Kidney (tissue), 14 donors: ENCODE data around the gene KAT8. TPM values are rescaled to one million over a fixed set of nuclear protein-coding genes. Genes with fewer than 3 reads are reported as not detected.
"Not testable (repeated sequence)": the region's sequence is repeated elsewhere in the genome, so short reads cannot be mapped to it uniquely, and the experiment has no call there.

Experiments
- DNase-seq, 5 donors: peaks; one replicate each; pipeline ENCODE4 v3.0.0-alpha.2; 2013 to 2020
- FAIRE-seq: peaks from 2 replicates; lab custom pipeline; 2012; peaks lifted over from hg19 to GRCh38; lab: Jason Lieb, UNC
- H3K27ac ChIP-seq, 2 donors: one replicate each; pipeline ENCODE4 v1.7.0; 2013; ENCODE audit warnings: low read depth in 2 of 2, low read length in 2 of 2, inconsistent platforms in 1 of 2
- H3K27me3 ChIP-seq: one replicate; pipeline ENCODE4 v1.7.1; 2013; ENCODE audit warnings: low read length, inconsistent platforms; ENCODE audit not compliant: control insufficient read depth, insufficient read depth
- H3K36me3 ChIP-seq, 3 donors: one replicate each; pipeline versions ENCODE4 v1.7.0 to v1.7.1; 2013; ENCODE audit warnings: low read length in 3 of 3, control low read depth in 1 of 3, inconsistent platforms in 1 of 3; ENCODE audit not compliant: insufficient read depth in 3 of 3, control insufficient read depth in 2 of 3
- H3K4me1 ChIP-seq, 3 donors: one replicate each; pipeline versions ENCODE4 v1.7.0 to v1.7.1; 2013; ENCODE audit warnings: low read length in 3 of 3, inconsistent platforms in 1 of 3, low read depth in 1 of 3; ENCODE audit not compliant: control insufficient read depth in 2 of 3, insufficient read depth in 2 of 3
- H3K4me3 ChIP-seq, 3 donors: one replicate each; pipeline versions ENCODE4 v1.7.0 to v1.8.1; 2013; ENCODE audit warnings: low read length in 3 of 3, control low read depth in 1 of 3, inconsistent platforms in 1 of 3
- H3K9ac ChIP-seq, 3 donors: one replicate each; pipeline versions ENCODE4 v1.7.0 to v1.7.1; 2013; ENCODE audit warnings: low read length in 3 of 3, control low read depth in 1 of 3, inconsistent platforms in 1 of 3
- H3K9me3 ChIP-seq, 3 donors: one replicate each; pipeline versions ENCODE4 v1.7.0 to v1.7.1; 2013; ENCODE audit warnings: low read length in 3 of 3, control low read depth in 1 of 3, inconsistent platforms in 1 of 3; ENCODE audit not compliant: control insufficient read depth in 2 of 3, insufficient read depth in 1 of 3
- intact Hi-C: fragments of 100-400 bp; cut with DNase I; formaldehyde crosslinking; loops from one replicate; pipeline ENCODE4 v1.11.1; 2022
- polyA plus RNA-seq: library from polyadenylated mRNA; stranded (reverse); fragments of 350-450 nt; fragmentation: Illumina TruSeq; extraction: RNeasy Lipid Tissue Mini Kit (QIAGEN cat#74804); gene quantifications from one replicate; pipeline ENCODE4 v1.2.3, GENCODE V29; 2014; ENCODE audit warnings: low read depth, low replicate concordance; ENCODE audit not compliant: insufficient read depth
- total RNA-seq: library from RNA; stranded (reverse); fragmentation: NEBNext Ultra II Directional; extraction: Animal tissue kit (Norgen Biotek cat#: 25700); gene quantifications from one replicate; pipeline ENCODE4 v1.2.1, GENCODE V29; 2021
- TF ChIP-seq, protein P1 (sequence below): IDR thresholded peaks from 3 replicates; pipeline ENCODE4 v1.5.1; 2012; ENCODE audit warnings: mild to moderate bottlenecking, moderate library complexity, borderline replicate concordance; ENCODE audit not compliant: insufficient read depth; ENCODE audit errors: extremely low read depth
- donor health status: control.
- donor health status: control.
- donor health status: control.
- donor health status: control.
- donor health status: control.
- donor health status: DM: yes; HTN: yes; CAD: no.
- donor health status: Normal renal cell carcinoma (clear cell type).

Gene KAT8
- total and polyA plus RNA-seq, 2 donors from 2014 or later = 40.9 to 83.8 TPM

DNA sequence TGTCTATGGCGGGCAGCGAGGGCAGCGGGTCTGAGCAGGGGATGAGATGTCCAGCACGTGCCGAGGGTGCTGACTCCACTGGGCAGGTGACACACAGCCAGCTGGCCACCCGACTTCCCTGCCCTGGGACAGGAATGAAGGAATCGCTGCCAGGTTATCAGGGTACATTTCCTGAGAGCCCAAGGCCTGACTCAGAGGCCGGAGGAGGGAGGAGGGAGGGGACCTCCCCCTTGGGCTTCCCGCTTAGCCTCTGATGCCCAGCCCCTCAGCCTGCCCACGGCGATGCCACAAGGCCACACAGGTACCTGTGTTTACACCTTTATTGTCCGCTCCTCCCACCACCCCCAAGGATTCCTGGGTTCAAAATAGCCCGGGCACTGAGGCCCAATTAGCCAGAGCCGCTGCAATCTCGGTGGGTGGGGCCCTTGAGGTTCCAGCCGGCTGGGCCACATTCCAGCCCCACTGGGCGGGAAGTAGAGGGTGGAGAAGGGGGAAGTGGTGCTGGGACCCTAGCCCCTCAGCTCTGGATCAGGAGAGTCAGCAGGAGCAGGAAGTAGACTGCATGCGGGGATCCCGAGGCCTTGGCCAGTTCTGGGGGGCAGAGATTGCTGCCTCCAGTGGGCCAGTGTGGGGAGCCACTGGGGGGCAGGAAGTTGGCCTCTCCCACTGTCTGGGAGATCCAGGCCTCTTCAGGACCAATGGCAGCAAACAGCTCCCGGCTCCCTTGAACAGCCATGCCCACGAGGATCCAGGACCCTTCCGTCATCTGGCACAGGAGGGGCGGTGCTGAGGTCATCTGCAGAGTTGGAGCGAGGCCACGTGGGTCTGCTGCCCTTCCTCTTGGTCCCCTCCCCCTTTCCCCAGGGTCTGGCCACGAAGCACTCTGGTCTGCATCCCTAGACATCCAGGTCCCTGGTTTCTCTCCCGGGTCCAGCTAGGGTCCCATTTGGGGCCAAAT lies 21.4 kb downstream of the KAT8 start:
- Histone ChIP-seq H3K27me3 (no peaks in the 10 kb centered on the region), H3K4me3 (no peak overlapping the region), H3K27ac (peak overlapping the region; percentile 45 to 71), H3K9me3 (no peaks in the 10 kb centered on the region), H3K36me3 (no peaks in the 10 kb centered on the region), H3K4me1 (peaks cover 0 to 28% (median 18%) of the 10 kb centered on the region in 3 donors), H3K9ac (peak overlapping the region in 1 of 3 donors; percentile 26)
- intact Hi-C loops = no loop called here
- TF ChIP-seq, protein P1, sequence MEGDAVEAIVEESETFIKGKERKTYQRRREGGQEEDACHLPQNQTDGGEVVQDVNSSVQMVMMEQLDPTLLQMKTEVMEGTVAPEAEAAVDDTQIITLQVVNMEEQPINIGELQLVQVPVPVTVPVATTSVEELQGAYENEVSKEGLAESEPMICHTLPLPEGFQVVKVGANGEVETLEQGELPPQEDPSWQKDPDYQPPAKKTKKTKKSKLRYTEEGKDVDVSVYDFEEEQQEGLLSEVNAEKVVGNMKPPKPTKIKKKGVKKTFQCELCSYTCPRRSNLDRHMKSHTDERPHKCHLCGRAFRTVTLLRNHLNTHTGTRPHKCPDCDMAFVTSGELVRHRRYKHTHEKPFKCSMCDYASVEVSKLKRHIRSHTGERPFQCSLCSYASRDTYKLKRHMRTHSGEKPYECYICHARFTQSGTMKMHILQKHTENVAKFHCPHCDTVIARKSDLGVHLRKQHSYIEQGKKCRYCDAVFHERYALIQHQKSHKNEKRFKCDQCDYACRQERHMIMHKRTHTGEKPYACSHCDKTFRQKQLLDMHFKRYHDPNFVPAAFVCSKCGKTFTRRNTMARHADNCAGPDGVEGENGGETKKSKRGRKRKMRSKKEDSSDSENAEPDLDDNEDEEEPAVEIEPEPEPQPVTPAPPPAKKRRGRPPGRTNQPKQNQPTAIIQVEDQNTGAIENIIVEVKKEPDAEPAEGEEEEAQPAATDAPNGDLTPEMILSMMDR = no peak
- DNase-seq (peak; percentile 45 to 95 (median 70)), FAIRE-seq (no peak)

- H3K27ac ChIP-seq = peak overlapping the region; percentile 66 to 77
- H3K9me3 ChIP-seq, H3K4me3 ChIP-seq, H3K36me3 ChIP-seq, H3K27me3 ChIP-seq, DNase-seq, intact Hi-C loops, FAIRE-seq: not testable (repeated sequence)
- peak overlapping the region in 1 of 3 donors; percentile 59 for H3K9ac ChIP-seq
- peaks cover 0 to 23% (median 10%) of the 10 kb centered on the region in 3 donors for H3K4me1 ChIP-seq
These were observed 23.6 kb downstream of the KAT8 start for GRCh38 chr16:31141071-31141469.

DNA sequence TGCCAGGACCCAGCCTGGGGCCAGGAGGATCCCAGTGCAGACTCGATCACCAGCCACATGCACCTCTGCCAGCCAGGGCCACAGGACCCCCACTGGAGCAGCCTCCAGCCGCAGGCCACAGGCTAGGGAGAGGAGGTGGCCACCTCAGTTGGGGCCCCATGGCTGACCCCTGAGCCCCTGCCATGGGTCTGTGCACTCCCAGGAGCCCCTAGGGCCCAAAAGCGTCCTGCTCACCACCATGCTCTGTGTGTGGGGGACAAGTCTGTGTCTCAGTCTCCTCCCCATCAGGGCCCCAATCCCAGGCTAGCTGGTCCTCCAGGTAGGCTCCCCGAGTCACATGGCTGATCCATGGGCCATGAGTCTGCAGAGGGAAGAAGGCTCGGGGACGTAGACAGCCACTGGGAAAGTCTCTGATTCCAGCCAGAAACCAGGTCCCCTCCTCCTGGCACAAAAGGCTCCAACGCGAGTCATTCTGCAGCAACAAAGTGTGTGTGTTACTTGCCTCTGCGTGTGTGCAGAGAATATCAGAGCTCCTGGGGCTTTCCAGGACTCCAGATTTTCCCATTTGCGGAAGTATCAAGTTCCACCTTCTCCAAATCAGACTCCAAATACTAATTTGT lies 24.1 kb downstream of the KAT8 start:
- FAIRE-seq (no peak), DNase-seq (peak in 2 of 5 donors; percentile 85)
- H3K27me3 ChIP-seq = no peaks in the 10 kb centered on the region
- H3K9ac ChIP-seq = peak overlapping the region in 2 of 3 donors; percentile 9 to 59
- H3K4me1 ChIP-seq = peaks cover 0 to 22% (median 7%) of the 10 kb centered on the region in 3 donors
- peak overlapping the region; percentile 66 to 77 for H3K27ac ChIP-seq
- intact Hi-C loops = no loop called here
- H3K36me3 ChIP-seq = no peaks in the 10 kb centered on the region
- H3K4me3 ChIP-seq = peak overlapping the region; percentile 35 to 72 (median 39)
- TF ChIP-seq, protein P1 = no peak
- H3K9me3 ChIP-seq = no peaks in the 10 kb centered on the region
